Measurements from ENCODE around the gene PLSCR3.
A peak's percentile ranks its signal among the peaks of the same experiment; 100 is the strongest.

Gene PLSCR3

GRCh38 chr17:7391307-7391706, 3.0 kb downstream of the PLSCR3 start:
- H3K9ac ChIP-seq (ENCODE audit: low read length in 2 of 2) = peak overlapping the region in 1 of 2 donors; percentile 27
- peaks cover 20% of the 10 kb centered on the region for H3K4me1 ChIP-seq (ENCODE audit: control insufficient read depth, insufficient read depth, low read length)
- peaks cover 6 to 16% of the 10 kb centered on the region in 2 donors for H3K36me3 ChIP-seq (ENCODE audit: control insufficient read depth in 2 of 2, insufficient read depth in 2 of 2, low read length in 2 of 2)
- no peaks in the 10 kb centered on the region for H3K9me3 ChIP-seq (ENCODE audit: control insufficient read depth in 2 of 2, low read length in 2 of 2)
- H3K27me3 ChIP-seq (ENCODE audit: control insufficient read depth in 1 of 2, insufficient read depth in 2 of 2, low read length in 2 of 2) = no peaks in the 10 kb centered on the region
- H3K27ac ChIP-seq (ENCODE audit: low read length) = no peak overlapping the region
- H3K4me3 ChIP-seq (ENCODE audit: low read length in 2 of 2) = no peak overlapping the region

DNA sequence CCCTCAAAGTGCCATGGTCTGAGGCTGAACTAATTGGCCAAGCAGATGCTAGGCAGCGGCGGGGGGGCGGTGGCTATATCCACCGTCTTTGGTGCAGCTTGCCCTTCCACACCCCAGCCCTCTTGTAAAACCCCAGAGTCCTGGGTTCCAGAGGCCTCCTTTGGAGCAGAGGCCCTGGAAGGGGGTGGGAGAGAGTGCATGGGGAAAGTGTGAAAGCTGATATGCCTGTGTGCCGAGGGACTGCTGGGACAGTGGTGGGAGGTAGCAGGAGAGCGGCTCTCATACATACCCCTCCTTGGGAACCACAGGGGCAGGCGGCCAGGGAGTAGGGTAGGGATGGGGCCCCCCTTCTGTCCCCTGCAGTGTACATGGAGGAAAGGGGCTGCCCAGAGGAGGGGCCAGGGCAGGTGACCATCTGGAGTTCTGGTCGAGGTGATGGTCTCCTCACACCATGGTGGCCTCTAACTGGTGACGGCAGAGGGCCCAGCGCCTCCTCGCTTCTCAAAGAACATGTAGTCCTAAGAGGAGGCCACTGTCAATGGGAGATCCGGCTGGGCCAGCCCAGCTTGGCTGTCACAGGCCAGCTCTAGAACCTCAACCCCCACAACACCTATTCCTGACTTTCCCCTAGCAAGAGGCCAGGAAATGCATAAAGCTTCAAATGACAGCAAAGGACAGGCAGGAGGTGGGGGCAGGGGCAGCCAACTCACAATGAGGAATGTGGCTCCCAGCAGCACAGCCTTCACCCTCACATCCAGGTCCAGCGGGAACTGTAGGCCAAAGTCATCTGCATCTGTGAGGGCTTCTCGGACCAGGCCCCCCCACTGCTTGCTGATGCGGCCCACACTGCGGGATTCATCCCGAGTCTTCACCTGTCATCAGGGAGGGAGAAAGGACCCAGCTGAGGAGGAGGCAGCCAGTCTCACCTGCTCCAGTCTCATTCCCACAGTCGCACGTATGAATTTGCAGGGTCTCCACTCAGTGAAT, 4.1 kb downstream of the PLSCR3 start:
- no peak overlapping the region for H3K9ac ChIP-seq (ENCODE audit: low read length in 2 of 2)
- no peak overlapping the region for H3K4me3 ChIP-seq (ENCODE audit: low read length in 2 of 2)
- H3K27me3 ChIP-seq (ENCODE audit: control insufficient read depth in 1 of 2, insufficient read depth in 2 of 2, low read length in 2 of 2) = no peaks in the 10 kb centered on the region
- H3K27ac ChIP-seq (ENCODE audit: low read length) = no peak overlapping the region
- peaks cover 20% of the 10 kb centered on the region for H3K4me1 ChIP-seq (ENCODE audit: control insufficient read depth, insufficient read depth, low read length)
- H3K36me3 ChIP-seq (ENCODE audit: control insufficient read depth in 2 of 2, insufficient read depth in 2 of 2, low read length in 2 of 2) = peaks cover 6 to 16% of the 10 kb centered on the region in 2 donors
- H3K9me3 ChIP-seq (ENCODE audit: control insufficient read depth in 2 of 2, low read length in 2 of 2) = no peaks in the 10 kb centered on the region

GRCh38 chr17:7388856-7389255, 5.5 kb downstream of the PLSCR3 start:
- Histone ChIP-seq H3K4me1 (ENCODE audit: control insufficient read depth, insufficient read depth, low read length) (peaks cover 18% of the 10 kb centered on the region), H3K4me3 (ENCODE audit: low read length in 2 of 2) (no peak overlapping the region), H3K36me3 (ENCODE audit: control insufficient read depth in 2 of 2, insufficient read depth in 2 of 2, low read length in 2 of 2) (peaks cover 6 to 16% of the 10 kb centered on the region in 2 donors), H3K9ac (ENCODE audit: low read length in 2 of 2) (no peak overlapping the region), H3K27me3 (ENCODE audit: control insufficient read depth in 1 of 2, insufficient read depth in 2 of 2, low read length in 2 of 2) (no peaks in the 10 kb centered on the region), H3K9me3 (ENCODE audit: control insufficient read depth in 2 of 2, low read length in 2 of 2) (no peaks in the 10 kb centered on the region), H3K27ac (ENCODE audit: low read length) (no peak overlapping the region)

DNA sequence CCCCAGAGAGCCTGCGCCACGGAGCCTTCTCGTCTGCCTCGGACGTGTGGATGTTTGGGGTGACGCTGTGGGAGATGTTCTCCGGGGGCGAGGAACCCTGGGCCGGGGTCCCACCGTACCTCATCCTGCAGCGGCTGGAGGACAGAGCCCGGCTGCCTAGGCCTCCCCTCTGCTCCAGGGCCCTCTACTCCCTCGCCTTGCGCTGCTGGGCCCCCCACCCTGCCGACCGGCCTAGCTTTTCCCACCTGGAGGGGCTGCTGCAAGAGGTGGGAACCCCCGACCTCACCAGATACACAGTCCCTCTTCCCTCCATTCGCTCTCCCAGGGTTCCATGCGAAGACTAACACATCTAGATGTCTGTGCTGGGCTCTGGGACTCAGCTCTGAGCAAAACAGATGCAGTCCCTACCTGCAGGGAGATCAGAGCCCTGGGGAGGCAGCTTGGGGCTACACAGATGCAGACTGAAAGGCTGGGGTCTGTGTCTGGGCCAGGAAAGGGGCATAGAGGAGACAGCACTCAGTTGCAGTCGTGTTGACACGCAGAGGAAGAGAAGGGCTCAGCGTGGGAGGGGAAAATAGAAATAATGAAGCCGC, 9.7 kb downstream of the PLSCR3 start:
- Histone ChIP-seq H3K27ac (ENCODE audit: low read length) (no peak overlapping the region), H3K36me3 (ENCODE audit: control insufficient read depth in 2 of 2, insufficient read depth in 2 of 2, low read length in 2 of 2) (peaks cover 0 to 4% of the 10 kb centered on the region in 2 donors), H3K27me3 (ENCODE audit: control insufficient read depth in 1 of 2, insufficient read depth in 2 of 2, low read length in 2 of 2) (peaks cover 0 to 2% of the 10 kb centered on the region in 2 donors), H3K9ac (ENCODE audit: low read length in 2 of 2) (peak overlapping the region; percentile 47 to 48), H3K4me1 (ENCODE audit: control insufficient read depth, insufficient read depth, low read length) (peaks cover 32% of the 10 kb centered on the region), H3K4me3 (ENCODE audit: low read length in 2 of 2) (peak overlapping the region; percentile 59 to 72), H3K9me3 (ENCODE audit: control insufficient read depth in 2 of 2, low read length in 2 of 2) (no peaks in the 10 kb centered on the region)

- H3K36me3 ChIP-seq (ENCODE audit: control insufficient read depth in 2 of 2, insufficient read depth in 2 of 2, low read length in 2 of 2) = no peaks in the 10 kb centered on the region
- H3K9me3 ChIP-seq (ENCODE audit: control insufficient read depth in 2 of 2, low read length in 2 of 2) = no peaks in the 10 kb centered on the region
- peaks cover 32% of the 10 kb centered on the region for H3K4me1 ChIP-seq (ENCODE audit: control insufficient read depth, insufficient read depth, low read length)
- H3K27ac ChIP-seq (ENCODE audit: low read length) = no peak overlapping the region
- peak overlapping the region; percentile 59 to 72 for H3K4me3 ChIP-seq (ENCODE audit: low read length in 2 of 2)
- H3K27me3 ChIP-seq (ENCODE audit: control insufficient read depth in 1 of 2, insufficient read depth in 2 of 2, low read length in 2 of 2) = peaks cover 0 to 2% of the 10 kb centered on the region in 2 donors
- peak overlapping the region; percentile 47 to 48 for H3K9ac ChIP-seq (ENCODE audit: low read length in 2 of 2)
These were observed 10.4 kb downstream of the PLSCR3 start for GRCh38 chr17:7383742-7384488.

GRCh38 chr17:7383371-7383741, 11.0 kb downstream of the PLSCR3 start:
- Histone ChIP-seq H3K4me3 (ENCODE audit: low read length in 2 of 2) (peak overlapping the region; percentile 59 to 72), H3K9me3 (ENCODE audit: control insufficient read depth in 2 of 2, low read length in 2 of 2) (no peaks in the 10 kb centered on the region), H3K9ac (ENCODE audit: low read length in 2 of 2) (peak overlapping the region; percentile 4 to 47), H3K27me3 (ENCODE audit: control insufficient read depth in 1 of 2, insufficient read depth in 2 of 2, low read length in 2 of 2) (peaks cover 0 to 2% of the 10 kb centered on the region in 2 donors), H3K4me1 (ENCODE audit: control insufficient read depth, insufficient read depth, low read length) (peaks cover 32% of the 10 kb centered on the region), H3K27ac (ENCODE audit: low read length) (no peak overlapping the region), H3K36me3 (ENCODE audit: control insufficient read depth in 2 of 2, insufficient read depth in 2 of 2, low read length in 2 of 2) (no peaks in the 10 kb centered on the region)

DNA sequence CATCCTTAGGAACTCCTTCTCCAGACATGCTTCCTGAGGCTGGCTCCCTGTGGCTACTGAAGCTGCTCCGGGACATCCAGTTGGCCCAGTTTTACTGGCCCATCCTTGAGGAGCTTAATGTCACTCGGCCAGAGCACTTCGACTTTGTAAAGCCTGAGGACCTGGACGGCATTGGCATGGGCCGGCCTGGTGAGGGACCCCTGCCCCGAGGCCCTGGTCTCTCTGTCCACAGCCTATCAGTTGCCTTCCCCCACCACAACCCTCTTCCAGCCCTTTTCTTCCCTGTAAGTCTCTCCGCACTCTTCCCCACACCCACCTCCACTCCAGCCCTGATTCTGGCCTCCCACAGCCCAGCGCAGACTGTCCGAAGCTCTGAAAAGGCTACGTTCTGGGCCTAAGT, 11.4 kb downstream of the PLSCR3 start:
- Histone ChIP-seq H3K27ac (ENCODE audit: low read length) (no peak overlapping the region), H3K9me3 (ENCODE audit: control insufficient read depth in 2 of 2, low read length in 2 of 2) (no peaks in the 10 kb centered on the region), H3K4me3 (ENCODE audit: low read length in 2 of 2) (no peak overlapping the region), H3K36me3 (ENCODE audit: control insufficient read depth in 2 of 2, insufficient read depth in 2 of 2, low read length in 2 of 2) (no peaks in the 10 kb centered on the region), H3K4me1 (ENCODE audit: control insufficient read depth, insufficient read depth, low read length) (peaks cover 32% of the 10 kb centered on the region), H3K9ac (ENCODE audit: low read length in 2 of 2) (no peak overlapping the region), H3K27me3 (ENCODE audit: control insufficient read depth in 1 of 2, insufficient read depth in 2 of 2, low read length in 2 of 2) (peaks cover 0 to 2% of the 10 kb centered on the region in 2 donors)

- no peaks in the 10 kb centered on the region for H3K9me3 ChIP-seq (ENCODE audit: control insufficient read depth in 2 of 2, low read length in 2 of 2)
- peak within 1 kb of the TSS; percentile 15 to 55 for H3K9ac ChIP-seq (ENCODE audit: low read length in 2 of 2)
- H3K27me3 ChIP-seq (ENCODE audit: control insufficient read depth in 1 of 2, insufficient read depth in 2 of 2, low read length in 2 of 2) = peaks cover 0 to 2% of the 10 kb centered on the region in 2 donors
- no peaks in the 10 kb centered on the region for H3K36me3 ChIP-seq (ENCODE audit: control insufficient read depth in 2 of 2, insufficient read depth in 2 of 2, low read length in 2 of 2)
- peak within 1 kb of the TSS; percentile 6 for H3K27ac ChIP-seq (ENCODE audit: low read length)
- H3K4me3 ChIP-seq (ENCODE audit: low read length in 2 of 2) = peak within 1 kb of the TSS; percentile 38 to 66
- peaks cover 32% of the 10 kb centered on the region for H3K4me1 ChIP-seq (ENCODE audit: control insufficient read depth, insufficient read depth, low read length)
These were observed 13.3 kb downstream of the PLSCR3 start, which contains the start of gene TNK1 for GRCh38 chr17:7380855-7381683. Gene TNK1 (plus strand): TSS chr17:7381089. CDS start chr17:7382927, 1,838 bp downstream.

DNA sequence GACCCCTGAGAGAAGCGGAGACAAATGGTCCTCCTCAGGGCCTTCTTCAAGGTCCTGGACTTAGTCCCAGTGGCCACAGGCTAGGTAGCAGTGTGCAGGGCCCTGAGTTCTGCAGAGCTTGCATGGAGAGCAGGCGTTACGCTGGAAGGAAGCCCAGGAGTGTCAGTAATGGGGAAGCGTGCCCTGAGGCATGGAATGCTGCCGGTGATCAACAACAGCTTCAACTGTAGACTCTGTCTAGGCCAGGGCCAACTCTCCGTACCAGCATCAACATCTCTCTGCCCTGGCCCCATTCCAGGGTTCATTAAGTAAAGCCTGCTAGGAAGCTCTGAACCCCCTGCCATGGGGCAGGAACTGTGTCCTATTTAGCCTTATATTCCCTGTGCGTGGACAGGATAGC, 14.0 kb downstream of the PLSCR3 start:
- Histone ChIP-seq H3K4me1 (ENCODE audit: control insufficient read depth, insufficient read depth, low read length) (peaks cover 32% of the 10 kb centered on the region), H3K4me3 (ENCODE audit: low read length in 2 of 2) (peak overlapping the region; percentile 38 to 66), H3K9ac (ENCODE audit: low read length in 2 of 2) (peak overlapping the region; percentile 8 to 55), H3K9me3 (ENCODE audit: control insufficient read depth in 2 of 2, low read length in 2 of 2) (no peaks in the 10 kb centered on the region), H3K27ac (ENCODE audit: low read length) (peak overlapping the region; percentile 6), H3K27me3 (ENCODE audit: control insufficient read depth in 1 of 2, insufficient read depth in 2 of 2, low read length in 2 of 2) (peaks cover 0 to 2% of the 10 kb centered on the region in 2 donors), H3K36me3 (ENCODE audit: control insufficient read depth in 2 of 2, insufficient read depth in 2 of 2, low read length in 2 of 2) (no peaks in the 10 kb centered on the region)

GRCh38 chr17:7379134-7379533, 15.2 kb downstream of the PLSCR3 start:
- Histone ChIP-seq H3K27me3 (ENCODE audit: control insufficient read depth in 1 of 2, insufficient read depth in 2 of 2, low read length in 2 of 2) (peaks cover 0 to 2% of the 10 kb centered on the region in 2 donors), H3K36me3 (ENCODE audit: control insufficient read depth in 2 of 2, insufficient read depth in 2 of 2, low read length in 2 of 2) (no peaks in the 10 kb centered on the region), H3K27ac (ENCODE audit: low read length) (no peak overlapping the region), H3K4me1 (ENCODE audit: control insufficient read depth, insufficient read depth, low read length) (peaks cover 27% of the 10 kb centered on the region), H3K4me3 (ENCODE audit: low read length in 2 of 2) (no peak overlapping the region), H3K9ac (ENCODE audit: low read length in 2 of 2) (no peak overlapping the region), H3K9me3 (ENCODE audit: control insufficient read depth in 2 of 2, low read length in 2 of 2) (no peaks in the 10 kb centered on the region)

All from stomach smooth muscle (tissue), 2 donors.